GM12892 (cell line): ENCODE results near the gene CNTNAP2.

ENCODE experiments used
- DNase-seq: peaks from one replicate; pipeline ENCODE4 v3.0.0; 2011; ENCODE audit not compliant: insufficient read length
- FAIRE-seq: peaks from 2 replicates; lab custom pipeline; 2011; peaks lifted over from hg19 to GRCh38; lab: Jason Lieb, UNC
- POLR2A ChIP-seq: IDR thresholded peaks from 2 replicates; pipeline ENCODE4 v1.6.1; 2011; ENCODE audit warnings: low read depth, low read length, control low read depth
- POLR2AphosphoS5 ChIP-seq: IDR thresholded peaks from 2 replicates; pipeline ENCODE4 v1.6.1; 2011; ENCODE audit warnings: low read depth, low read length, control low read depth
- TAF1 ChIP-seq: IDR thresholded peaks from 2 replicates; pipeline ENCODE4 v1.6.1; 2011; ENCODE audit warnings: low read depth, mild to moderate bottlenecking, control low read depth, low read length, borderline replicate concordance

The CNTNAP2 gene

GRCh38 chr7:146645383-146645976 is 528.9 kb downstream of the CNTNAP2 start:
- FAIRE-seq (no peak), DNase-seq (no peak)
- TF ChIP-seq TAF1 (no peak), POLR2A (no peak), POLR2AphosphoS5 (no peak)

GRCh38 chr7:146647445-146647844 is 530.8 kb downstream of the CNTNAP2 start:
- no peak for TF ChIP-seq TAF1
- FAIRE-seq = no peak

GRCh38 chr7:146652176-146652575 is 535.6 kb downstream of the CNTNAP2 start:
- no peak for TF ChIP-seq POLR2A
- TF ChIP-seq POLR2AphosphoS5 = no peak
- no peak for TF ChIP-seq TAF1
- no peak for FAIRE-seq

More at GRCh38 chr7:146647445-146647844, 530.8 kb downstream of the CNTNAP2 start:
- no peak for DNase-seq

GRCh38 chr7:146654048-146654447 is 537.4 kb downstream of the CNTNAP2 start:
- TF ChIP-seq POLR2AphosphoS5 = no peak
- no peak for TF ChIP-seq TAF1
- no peak for TF ChIP-seq POLR2A
- FAIRE-seq = no peak
- no peak for DNase-seq

More at GRCh38 chr7:146652176-146652575, 535.6 kb downstream of the CNTNAP2 start:
- DNase-seq = no peak

GRCh38 chr7:146655928-146656797 is 539.6 kb downstream of the CNTNAP2 start:
- TF ChIP-seq POLR2AphosphoS5 (no peak), TAF1 (no peak), POLR2A (no peak)
- DNase-seq (no peak), FAIRE-seq (no peak)

- TF ChIP-seq POLR2AphosphoS5 (no peak), TAF1 (no peak), POLR2A (no peak)
- DNase-seq = no peak
- no peak for FAIRE-seq
Measured at GRCh38 chr7:146656988-146657387, 540.4 kb downstream of the CNTNAP2 start.

- FAIRE-seq (no peak), DNase-seq (no peak)
- TF ChIP-seq POLR2AphosphoS5 (no peak), POLR2A (no peak), TAF1 (no peak)
Measured at GRCh38 chr7:146658604-146659003, 542.0 kb downstream of the CNTNAP2 start.

GRCh38 chr7:146659732-146660131 is 543.1 kb downstream of the CNTNAP2 start:
- DNase-seq (no peak), FAIRE-seq (no peak)
- TF ChIP-seq POLR2A = no peak
- no peak for TF ChIP-seq POLR2AphosphoS5
- TF ChIP-seq TAF1 = no peak

GRCh38 chr7:146660839-146661238 is 544.2 kb downstream of the CNTNAP2 start:
- TF ChIP-seq POLR2A = no peak
- no peak for TF ChIP-seq TAF1
- no peak for TF ChIP-seq POLR2AphosphoS5
- FAIRE-seq (no peak), DNase-seq (no peak)

GRCh38 chr7:146661435-146661834 is 544.8 kb downstream of the CNTNAP2 start:
- no peak for TF ChIP-seq POLR2AphosphoS5
- DNase-seq (no peak), FAIRE-seq (no peak)

GRCh38 chr7:146661929-146662328 is 545.3 kb downstream of the CNTNAP2 start:
- FAIRE-seq (no peak), DNase-seq (no peak)
- TF ChIP-seq TAF1 (no peak), POLR2AphosphoS5 (no peak), POLR2A (no peak)

GRCh38 chr7:146665023-146665422 is 548.4 kb downstream of the CNTNAP2 start:
- TF ChIP-seq TAF1 (no peak), POLR2AphosphoS5 (no peak), POLR2A (no peak)
- FAIRE-seq (no peak), DNase-seq (no peak)
